ENCODE data around the gene STAT3.
A peak's percentile ranks its signal among the peaks of the same experiment; 100 is the strongest.

STAT3 gene

DNA sequence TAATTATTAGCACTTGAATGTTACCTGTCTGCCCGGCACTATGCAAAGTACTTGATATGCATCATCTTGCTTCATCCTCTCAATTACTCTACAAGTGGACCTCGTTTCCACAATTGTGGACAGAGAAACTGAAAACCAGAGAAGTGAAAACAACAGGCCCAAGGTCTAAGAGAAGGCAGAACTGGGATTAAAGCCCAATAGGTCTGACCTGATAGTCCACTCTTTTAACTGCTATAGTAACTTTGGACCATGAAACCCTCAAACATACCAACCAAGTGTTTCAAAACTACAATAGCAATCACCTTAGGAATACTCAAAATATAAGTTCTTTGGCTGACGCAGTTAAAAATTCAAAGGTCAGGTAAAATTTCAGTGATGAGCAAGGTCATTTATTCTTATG is 7.3 kb downstream of the STAT3 start:
- no peak overlapping the region for H2AK5ac ChIP-seq (ENCODE audit: low read length, severe bottlenecking)
- no peak overlapping the region for H3K9ac ChIP-seq (ENCODE audit: low read length)
- H3K27me3 ChIP-seq (ENCODE audit: control insufficient read depth in 1 of 2, insufficient read depth in 1 of 2, low read length in 2 of 2): no peaks in the 10 kb centered on the region
- no peak overlapping the region for H2BK12ac ChIP-seq (ENCODE audit: low read length in 2 of 2)
- no peak overlapping the region for H4K8ac ChIP-seq (ENCODE audit: low read length)
- H3K27ac ChIP-seq (ENCODE audit: low read length, poor library complexity, severe bottlenecking): no peak overlapping the region
- H2BK15ac ChIP-seq (ENCODE audit: low read depth, poor library complexity, severe bottlenecking): no peak overlapping the region
- 92% methylated on average over 3 of the region's 3 CpGs for WGBS
- H3K4me1 ChIP-seq (ENCODE audit: control insufficient read depth, insufficient read depth, low read depth, low read length): peaks cover 5% of the 10 kb centered on the region
- no peak overlapping the region for H3K23ac ChIP-seq (ENCODE audit: low read length in 2 of 2)
- no peak overlapping the region for H2AFZ ChIP-seq (ENCODE audit: low read depth, low read length)
- no peak overlapping the region for H3K14ac ChIP-seq (ENCODE audit: low read length in 2 of 2)
- H3K9me3 ChIP-seq (ENCODE audit: control insufficient read depth, low read length): no peaks in the 10 kb centered on the region
- no peak overlapping the region for H4K91ac ChIP-seq (ENCODE audit: low read length)
- H3K36me3 ChIP-seq (ENCODE audit: control insufficient read depth in 1 of 2, insufficient read depth in 2 of 2, low read depth in 1 of 2, low read length in 2 of 2): peaks cover 3 to 6% of the 10 kb centered on the region in 2 experiments
- H2BK120ac ChIP-seq (ENCODE audit: low read depth, low read length): no peak overlapping the region
- DNase-seq: no peak
- peaks cover 1% of the 10 kb centered on the region for H3K79me1 ChIP-seq (replicated peaks; ENCODE audit: low read length, poor library complexity, severe bottlenecking)
- H3K4me3 ChIP-seq (ENCODE audit: insufficient read depth in 1 of 2, low read depth in 1 of 2, low read length in 2 of 2): no peak overlapping the region
- no peak overlapping the region for H2BK5ac ChIP-seq (ENCODE audit: low read depth, low read length, poor library complexity, severe bottlenecking)
- no peak overlapping the region for H3K18ac ChIP-seq (ENCODE audit: low read depth in 1 of 2, low read length in 2 of 2)
- no peak overlapping the region for H3K4me2 ChIP-seq (ENCODE audit: low read length, poor library complexity, severe bottlenecking)
- no peak overlapping the region for H3K4ac ChIP-seq (ENCODE audit: low read depth in 1 of 2, low read length in 2 of 2)

DNA sequence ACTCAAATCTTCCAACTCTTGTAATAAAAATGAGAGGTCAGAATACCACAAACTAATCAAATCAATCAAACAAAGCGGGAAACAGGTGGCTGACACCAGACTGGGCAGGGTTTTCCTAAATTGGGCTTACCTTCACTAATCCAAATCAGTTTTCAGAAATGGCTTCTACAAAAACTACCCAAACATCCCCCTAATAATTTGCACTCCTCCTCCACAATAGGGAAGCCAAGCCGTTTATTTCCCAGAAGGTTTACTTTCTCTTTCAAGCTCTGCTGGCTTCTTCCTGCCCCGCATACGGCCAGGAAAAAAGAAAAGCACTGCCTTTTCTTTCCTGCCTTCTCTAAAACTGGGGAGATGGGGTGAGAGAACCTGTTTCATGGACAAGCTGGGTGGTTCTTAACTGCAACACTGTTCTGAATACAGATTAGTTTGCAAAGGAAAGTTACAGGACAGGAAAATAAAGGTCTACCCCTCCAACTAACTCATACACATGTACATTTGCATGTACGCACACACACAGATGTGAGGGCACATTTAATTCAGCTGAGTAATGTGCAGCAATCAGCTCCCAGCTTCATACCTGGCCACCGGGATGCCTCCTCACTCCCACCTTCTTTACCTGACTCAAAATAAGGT is 9.2 kb downstream of the STAT3 start:
- Histone ChIP-seq H3K36me3 (ENCODE audit: control insufficient read depth in 1 of 2, insufficient read depth in 2 of 2, low read depth in 1 of 2, low read length in 2 of 2) (peaks cover 3 to 7% of the 10 kb centered on the region in 2 experiments), H3K23ac (ENCODE audit: low read length in 2 of 2) (no peak overlapping the region), H3K9ac (ENCODE audit: low read length) (peak overlapping the region; percentile 79), H4K8ac (ENCODE audit: low read length) (no peak overlapping the region), H3K4me2 (ENCODE audit: low read length, poor library complexity, severe bottlenecking) (peak overlapping the region; percentile 80), H3K4ac (ENCODE audit: low read depth in 1 of 2, low read length in 2 of 2) (no peak overlapping the region), H3K18ac (ENCODE audit: low read depth in 1 of 2, low read length in 2 of 2) (peak overlapping the region in 1 of 2 experiments; percentile 72), H3K27me3 (ENCODE audit: control insufficient read depth in 1 of 2, insufficient read depth in 1 of 2, low read length in 2 of 2) (no peaks in the 10 kb centered on the region), H2AFZ (ENCODE audit: low read depth, low read length) (no peak overlapping the region), H4K91ac (ENCODE audit: low read length) (no peak overlapping the region), H3K14ac (ENCODE audit: low read length in 2 of 2) (no peak overlapping the region), H2BK15ac (ENCODE audit: low read depth, poor library complexity, severe bottlenecking) (no peak overlapping the region), H2BK12ac (ENCODE audit: low read length in 2 of 2) (no peak overlapping the region), H3K9me3 (ENCODE audit: control insufficient read depth, low read length) (no peaks in the 10 kb centered on the region), H3K79me1 (replicated peaks; ENCODE audit: low read length, poor library complexity, severe bottlenecking) (peaks cover 1% of the 10 kb centered on the region), H3K27ac (ENCODE audit: low read length, poor library complexity, severe bottlenecking) (peak overlapping the region; percentile 65), H2BK120ac (ENCODE audit: low read depth, low read length) (no peak overlapping the region), H3K4me3 (ENCODE audit: insufficient read depth in 1 of 2, low read depth in 1 of 2, low read length in 2 of 2) (peak overlapping the region in 1 of 2 experiments; percentile 70), H3K4me1 (ENCODE audit: control insufficient read depth, insufficient read depth, low read depth, low read length) (peaks cover 5% of the 10 kb centered on the region), H2AK5ac (ENCODE audit: low read length, severe bottlenecking) (no peak overlapping the region), H2BK5ac (ENCODE audit: low read depth, low read length, poor library complexity, severe bottlenecking) (no peak overlapping the region)
- 71% methylated on average over 3 of the region's 6 CpGs for WGBS
- DNase-seq: peak; percentile 66

DNA sequence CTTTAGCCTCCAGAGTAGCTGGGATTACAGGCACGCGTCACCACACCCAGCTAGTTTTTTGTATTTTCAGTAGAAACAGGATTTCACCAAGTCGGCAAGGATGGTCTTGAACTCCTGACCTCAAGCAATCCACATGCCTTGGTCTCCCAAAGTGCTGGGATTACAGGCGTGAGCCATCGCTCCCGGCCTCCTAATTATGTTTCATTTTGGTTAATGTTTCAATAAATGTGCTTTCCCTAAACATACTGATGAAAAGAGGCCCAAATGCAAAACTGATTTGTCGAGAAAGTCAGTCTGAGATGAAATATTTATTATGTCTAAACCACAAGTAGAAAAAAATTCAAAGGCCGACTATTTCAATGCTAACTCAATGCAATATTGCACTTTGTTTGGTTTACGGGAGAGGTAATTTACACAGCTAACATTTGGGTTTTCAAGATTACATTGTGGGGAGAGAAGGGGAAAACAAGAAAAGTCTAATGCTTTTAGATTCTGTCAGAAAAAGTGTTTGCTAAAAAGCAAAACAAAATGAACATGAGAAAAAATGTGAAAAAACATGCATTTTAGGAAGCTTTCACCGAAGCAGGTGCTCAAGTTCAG is 9.8 kb downstream of the STAT3 start:
- Histone ChIP-seq H3K27me3 (ENCODE audit: control insufficient read depth in 1 of 2, insufficient read depth in 1 of 2, low read length in 2 of 2) (no peaks in the 10 kb centered on the region), H3K18ac (ENCODE audit: low read depth in 1 of 2, low read length in 2 of 2) (no peak overlapping the region), H2AK5ac (ENCODE audit: low read length, severe bottlenecking) (peak overlapping the region; percentile 42), H3K4me2 (ENCODE audit: low read length, poor library complexity, severe bottlenecking) (peak overlapping the region; percentile 80), H2BK12ac (ENCODE audit: low read length in 2 of 2) (no peak overlapping the region), H3K79me1 (replicated peaks; ENCODE audit: low read length, poor library complexity, severe bottlenecking) (peaks cover 1% of the 10 kb centered on the region), H4K91ac (ENCODE audit: low read length) (no peak overlapping the region), H2BK15ac (ENCODE audit: low read depth, poor library complexity, severe bottlenecking) (no peak overlapping the region), H3K27ac (ENCODE audit: low read length, poor library complexity, severe bottlenecking) (peak overlapping the region; percentile 65), H2BK120ac (ENCODE audit: low read depth, low read length) (no peak overlapping the region), H2AFZ (ENCODE audit: low read depth, low read length) (no peak overlapping the region), H3K23ac (ENCODE audit: low read length in 2 of 2) (no peak overlapping the region), H3K9ac (ENCODE audit: low read length) (peak overlapping the region; percentile 79), H3K36me3 (ENCODE audit: control insufficient read depth in 1 of 2, insufficient read depth in 2 of 2, low read depth in 1 of 2, low read length in 2 of 2) (peaks cover 3 to 10% of the 10 kb centered on the region in 2 experiments), H3K4ac (ENCODE audit: low read depth in 1 of 2, low read length in 2 of 2) (no peak overlapping the region), H3K9me3 (ENCODE audit: control insufficient read depth, low read length) (no peaks in the 10 kb centered on the region), H3K4me1 (ENCODE audit: control insufficient read depth, insufficient read depth, low read depth, low read length) (peaks cover 5% of the 10 kb centered on the region), H3K14ac (ENCODE audit: low read length in 2 of 2) (no peak overlapping the region), H4K8ac (ENCODE audit: low read length) (no peak overlapping the region), H2BK5ac (ENCODE audit: low read depth, low read length, poor library complexity, severe bottlenecking) (no peak overlapping the region), H3K4me3 (ENCODE audit: insufficient read depth in 1 of 2, low read depth in 1 of 2, low read length in 2 of 2) (peak overlapping the region in 1 of 2 experiments; percentile 70)
- no peak for DNase-seq
- 94% methylated on average over 5 of the region's 10 CpGs for WGBS

DNA sequence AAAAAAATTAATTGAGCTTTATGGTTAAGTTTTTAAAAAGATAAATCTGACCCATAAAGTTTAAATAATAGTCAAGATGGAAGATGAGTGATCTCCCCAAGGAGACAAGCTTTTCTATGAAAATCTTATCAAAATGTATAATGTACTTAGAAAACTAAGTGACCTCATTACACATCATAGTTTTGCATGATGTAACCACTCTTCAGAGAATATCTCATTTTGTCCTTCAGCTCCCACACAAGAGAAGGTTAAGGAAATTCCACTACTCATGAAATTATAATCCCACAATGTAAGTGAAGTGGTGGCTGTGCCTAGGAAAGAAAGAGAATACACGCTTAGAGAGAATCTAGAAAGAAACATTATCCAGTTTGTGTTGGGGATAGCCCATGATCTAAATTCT is 14.3 kb downstream of the STAT3 start:
- no peak overlapping the region for H2BK120ac ChIP-seq (ENCODE audit: low read depth, low read length)
- H2AK5ac ChIP-seq (ENCODE audit: low read length, severe bottlenecking): no peak overlapping the region
- no peak for DNase-seq
- no peak overlapping the region for H3K4me3 ChIP-seq (ENCODE audit: insufficient read depth in 1 of 2, low read depth in 1 of 2, low read length in 2 of 2)
- no peaks in the 10 kb centered on the region for H3K27me3 ChIP-seq (ENCODE audit: control insufficient read depth in 1 of 2, insufficient read depth in 1 of 2, low read length in 2 of 2)
- H3K4ac ChIP-seq (ENCODE audit: low read depth in 1 of 2, low read length in 2 of 2): no peak overlapping the region
- no peak overlapping the region for H3K27ac ChIP-seq (ENCODE audit: low read length, poor library complexity, severe bottlenecking)
- H3K23ac ChIP-seq (ENCODE audit: low read length in 2 of 2): no peak overlapping the region
- H2AFZ ChIP-seq (ENCODE audit: low read depth, low read length): no peak overlapping the region
- H3K18ac ChIP-seq (ENCODE audit: low read depth in 1 of 2, low read length in 2 of 2): no peak overlapping the region
- no peaks in the 10 kb centered on the region for H3K9me3 ChIP-seq (ENCODE audit: control insufficient read depth, low read length)
- H4K91ac ChIP-seq (ENCODE audit: low read length): no peak overlapping the region
- no peak overlapping the region for H3K14ac ChIP-seq (ENCODE audit: low read length in 2 of 2)
- no peak overlapping the region for H3K4me2 ChIP-seq (ENCODE audit: low read length, poor library complexity, severe bottlenecking)
- peaks cover 2% of the 10 kb centered on the region for H3K79me1 ChIP-seq (replicated peaks; ENCODE audit: low read length, poor library complexity, severe bottlenecking)
- no peak overlapping the region for H2BK5ac ChIP-seq (ENCODE audit: low read depth, low read length, poor library complexity, severe bottlenecking)
- H3K36me3 ChIP-seq (ENCODE audit: control insufficient read depth in 1 of 2, insufficient read depth in 2 of 2, low read depth in 1 of 2, low read length in 2 of 2): peaks cover 3 to 18% of the 10 kb centered on the region in 2 experiments
- no peak overlapping the region for H2BK12ac ChIP-seq (ENCODE audit: low read length in 2 of 2)
- no peak overlapping the region for H2BK15ac ChIP-seq (ENCODE audit: low read depth, poor library complexity, severe bottlenecking)
- WGBS: 100% methylated on average over 1 of the region's 1 CpG
- H3K9ac ChIP-seq (ENCODE audit: low read length): no peak overlapping the region
- H3K4me1 ChIP-seq (ENCODE audit: control insufficient read depth, insufficient read depth, low read depth, low read length): peaks cover 3% of the 10 kb centered on the region
- no peak overlapping the region for H4K8ac ChIP-seq (ENCODE audit: low read length)
